ENCODE measurements around the gene OSMR.

- TF ChIP-seq POLR2AphosphoS5 (IDR thresholded peaks at IDR 0.05) (no peak), REST (IDR thresholded peaks at IDR 0.05; ENCODE audit: borderline replicate concordance) (no peak), EP300 (conservative IDR thresholded peaks at IDR 0.05; ENCODE audit: poor library complexity, severe bottlenecking) (no peak), CTCF (IDR thresholded peaks at IDR 0.05; ENCODE audit: poor library complexity, severe bottlenecking) (no peak), EZH2 (IDR thresholded peaks at IDR 0.05; ENCODE audit: borderline replicate concordance, insufficient read depth, low read length, poor library complexity, severe bottlenecking) (no peak), SMC3 (conservative IDR thresholded peaks at IDR 0.05; ENCODE audit: poor library complexity) (no peak), TAF1 (IDR thresholded peaks at IDR 0.05; ENCODE audit: low read depth) (no peak)
Observed at GRCh38 chr5:38803246-38803645, 42.6 kb upstream of the OSMR start.
